OCI-LY3 (cell line): ENCODE data around the gene STX18.

Experiments used
- H2AFZ ChIP-seq: fragments of 200-600, 300-600 bp; shearing (Covaris generic); 2 replicates; pipeline ENCODE4 v1.6.0; 2014; ENCODE audit warnings: antibody characterized with exemption, low read depth, low read length
- H3K27ac ChIP-seq: fragments of 200-600, 300-600 bp; sonication (generic); 2 replicates; pipeline ENCODE4 v1.5.1; 2014; ENCODE audit warnings: mild to moderate bottlenecking, low read length, moderate library complexity, mixed read lengths
- H3K27me3 ChIP-seq: fragments of 200-600, 300-600 bp; sonication (generic); 2 replicates; pipeline ENCODE4 v1.6.1; 2014; ENCODE audit warnings: low read depth, low read length, mixed read lengths
- H3K36me3 ChIP-seq: fragments of 200-600, 300-600 bp; sonication (generic); replicated peaks from 2 replicates; pipeline ENCODE3; 2014; ENCODE audit warnings: low read depth, low read length, mixed read lengths
- H3K4me1 ChIP-seq: fragments of 300-600, 200-600 bp; sonication (generic); 2 replicates; pipeline ENCODE4 v1.6.1; 2014; ENCODE audit warnings: low read length, mixed read lengths
- H3K4me2 ChIP-seq: fragments of 200-600, 300-600 bp; sonication (generic); 2 replicates; pipeline ENCODE4 v1.6.1; 2014; ENCODE audit warnings: low read length, mixed read lengths
- H3K4me3 ChIP-seq: fragments of 300-600, 200-600 bp; sonication (generic); 2 replicates; pipeline ENCODE4 v1.5.1; 2014; ENCODE audit warnings: antibody characterized with exemption, mild to moderate bottlenecking, low read length, moderate library complexity
- H3K79me2 ChIP-seq: fragments of 300-600, 200-600 bp; shearing (Covaris generic); 2 replicates; pipeline ENCODE4 v1.6.1; 2014; ENCODE audit warnings: mild to moderate bottlenecking, low read length, mixed read lengths
- H3K9ac ChIP-seq: fragments of 300-600, 200-600 bp; shearing (Covaris generic); 2 replicates; pipeline ENCODE4 v1.6.0; 2014; ENCODE audit warnings: mild to moderate bottlenecking, low read length, moderate library complexity
- H3K9me3 ChIP-seq: fragments of 200-600, 300-600 bp; shearing (Covaris generic); 2 replicates; pipeline ENCODE4 v1.6.1; 2014; ENCODE audit warnings: low read length, mixed read lengths; ENCODE audit not compliant: insufficient read depth
- H4K20me1 ChIP-seq: fragments of 200-600, 300-600 bp; sonication (generic); 2 replicates; pipeline ENCODE4 v1.6.1; 2016; ENCODE audit warnings: low read length, mixed read lengths; ENCODE audit not compliant: insufficient read depth
- CTCF ChIP-seq: fragments of 200-600, 300-600 bp; sonication (generic); IDR thresholded peaks from 2 replicates; pipeline ENCODE4 v1.5.1; 2014; ENCODE audit warnings: antibody characterized with exemption, low read length, low read depth
- EZH2phosphoT487 ChIP-seq: fragments of 200-600 bp; shearing (Covaris generic); IDR thresholded peaks from 2 replicates; pipeline ENCODE4 v1.6.1; 2018; ENCODE audit warnings: antibody characterized with exemption, mixed run types, low read depth

STX18 gene

GRCh38 chr4:4486969-4487368, 54.9 kb downstream of the STX18 start:
- no peak overlapping the region for H3K4me3 ChIP-seq
- H3K9ac ChIP-seq = no peak overlapping the region
- peaks cover 32% of the 10 kb centered on the region for H3K4me1 ChIP-seq
- no peak overlapping the region for H3K27ac ChIP-seq
- no peaks in the 10 kb centered on the region for H3K36me3 ChIP-seq
- H3K27me3 ChIP-seq = no peaks in the 10 kb centered on the region
- H4K20me1 ChIP-seq = peaks cover 52% of the 10 kb centered on the region
- peaks cover 39% of the 10 kb centered on the region for H3K79me2 ChIP-seq
- no peaks in the 10 kb centered on the region for H3K9me3 ChIP-seq
- TF ChIP-seq CTCF (no peak), EZH2phosphoT487 (no peak)
- H3K4me2 ChIP-seq = no peak overlapping the region
- H2AFZ ChIP-seq = no peak overlapping the region

GRCh38 chr4:4485806-4486205, 56.0 kb downstream of the STX18 start:
- Histone ChIP-seq H3K27me3 (no peaks in the 10 kb centered on the region), H3K4me2 (no peak overlapping the region), H3K9me3 (no peaks in the 10 kb centered on the region), H3K79me2 (peaks cover 39% of the 10 kb centered on the region), H4K20me1 (peaks cover 64% of the 10 kb centered on the region), H3K9ac (no peak overlapping the region), H2AFZ (no peak overlapping the region), H3K36me3 (no peaks in the 10 kb centered on the region), H3K4me3 (no peak overlapping the region), H3K27ac (no peak overlapping the region), H3K4me1 (peaks cover 22% of the 10 kb centered on the region)
- no peak for TF ChIP-seq EZH2phosphoT487
- no peak for TF ChIP-seq CTCF

GRCh38 chr4:4481399-4481994, 60.4 kb downstream of the STX18 start:
- Histone ChIP-seq H3K27ac (no peak overlapping the region), H3K4me2 (no peak overlapping the region), H3K27me3 (no peaks in the 10 kb centered on the region), H2AFZ (no peak overlapping the region), H3K9ac (no peak overlapping the region), H4K20me1 (peaks cover 68% of the 10 kb centered on the region), H3K4me3 (no peak overlapping the region), H3K79me2 (peaks cover 26% of the 10 kb centered on the region), H3K36me3 (no peaks in the 10 kb centered on the region), H3K4me1 (no peaks in the 10 kb centered on the region), H3K9me3 (no peaks in the 10 kb centered on the region)
- no peak for TF ChIP-seq EZH2phosphoT487
- no peak for TF ChIP-seq CTCF

GRCh38 chr4:4480685-4481398, 61.0 kb downstream of the STX18 start:
- H3K4me2 ChIP-seq = no peak overlapping the region
- no peak overlapping the region for H2AFZ ChIP-seq
- H3K4me3 ChIP-seq = no peak overlapping the region
- peaks cover 64% of the 10 kb centered on the region for H4K20me1 ChIP-seq
- no peak overlapping the region for H3K9ac ChIP-seq
- TF ChIP-seq EZH2phosphoT487 (no peak), CTCF (peak; percentile 61)
- H3K4me1 ChIP-seq = no peaks in the 10 kb centered on the region
- H3K27me3 ChIP-seq = no peaks in the 10 kb centered on the region
- peaks cover 28% of the 10 kb centered on the region for H3K79me2 ChIP-seq
- H3K36me3 ChIP-seq = no peaks in the 10 kb centered on the region
- H3K9me3 ChIP-seq = no peaks in the 10 kb centered on the region
- H3K27ac ChIP-seq = no peak overlapping the region
